Liver (tissue), 3 donors: ENCODE results near the gene PEX14.

Experiments used
- EGR1 ChIP-seq, 2 donors: IDR thresholded peaks; 2 replicates each; pipeline ENCODE4 v1.6.1; 2016 to 2018; ENCODE audit warnings: antibody characterized with exemption in 2 of 2, low read depth in 2 of 2
- GABPA ChIP-seq, 2 donors: IDR thresholded peaks in 1 of 2; conservative IDR thresholded peaks in 1 of 2; 2 replicates each; pipeline ENCODE4 v1.6.1; 2016; ENCODE audit warnings: antibody characterized with exemption in 2 of 2, mild to moderate bottlenecking in 1 of 2, moderate library complexity in 1 of 2
- JUND ChIP-seq, 2 donors: IDR thresholded peaks; 2 replicates each; pipeline ENCODE4 v1.6.1; 2016; ENCODE audit warnings: antibody characterized with exemption in 2 of 2
- RAD21 ChIP-seq, 2 donors: IDR thresholded peaks; 2 replicates each; pipeline ENCODE4 v1.6.1; 2016; ENCODE audit warnings: antibody characterized with exemption in 2 of 2, mild to moderate bottlenecking in 2 of 2
- RXRA ChIP-seq, 2 donors: IDR thresholded peaks; 2 replicates each; pipeline ENCODE4 v1.6.1; 2017 to 2018; ENCODE audit warnings: antibody characterized with exemption in 2 of 2, mild to moderate bottlenecking in 1 of 2
- SP1 ChIP-seq: IDR thresholded peaks from 2 replicates; pipeline ENCODE4 v1.6.1; 2018; ENCODE audit warnings: antibody characterized with exemption, mild to moderate bottlenecking
- TF ChIP-seq, protein P1 (sequence below): fragments of 150-350 bp; IDR thresholded peaks from 2 replicates; pipeline ENCODE4 v1.5.1; 2017; ENCODE audit warnings: improper control_type of control experiment, low read depth, low read length; ENCODE audit not compliant: missing input control
- donor health status: healthy.
- donor health status: healthy.

- TF ChIP-seq, protein P1, sequence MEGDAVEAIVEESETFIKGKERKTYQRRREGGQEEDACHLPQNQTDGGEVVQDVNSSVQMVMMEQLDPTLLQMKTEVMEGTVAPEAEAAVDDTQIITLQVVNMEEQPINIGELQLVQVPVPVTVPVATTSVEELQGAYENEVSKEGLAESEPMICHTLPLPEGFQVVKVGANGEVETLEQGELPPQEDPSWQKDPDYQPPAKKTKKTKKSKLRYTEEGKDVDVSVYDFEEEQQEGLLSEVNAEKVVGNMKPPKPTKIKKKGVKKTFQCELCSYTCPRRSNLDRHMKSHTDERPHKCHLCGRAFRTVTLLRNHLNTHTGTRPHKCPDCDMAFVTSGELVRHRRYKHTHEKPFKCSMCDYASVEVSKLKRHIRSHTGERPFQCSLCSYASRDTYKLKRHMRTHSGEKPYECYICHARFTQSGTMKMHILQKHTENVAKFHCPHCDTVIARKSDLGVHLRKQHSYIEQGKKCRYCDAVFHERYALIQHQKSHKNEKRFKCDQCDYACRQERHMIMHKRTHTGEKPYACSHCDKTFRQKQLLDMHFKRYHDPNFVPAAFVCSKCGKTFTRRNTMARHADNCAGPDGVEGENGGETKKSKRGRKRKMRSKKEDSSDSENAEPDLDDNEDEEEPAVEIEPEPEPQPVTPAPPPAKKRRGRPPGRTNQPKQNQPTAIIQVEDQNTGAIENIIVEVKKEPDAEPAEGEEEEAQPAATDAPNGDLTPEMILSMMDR: no peak
- TF ChIP-seq GABPA (IDR thresholded peaks at IDR 0.05 in 1 of 2, conservative IDR thresholded peaks at IDR 0.05 in 1 of 2): no peak
- no peak for TF ChIP-seq RXRA (IDR thresholded peaks at IDR 0.05)
- no peak for TF ChIP-seq RAD21 (IDR thresholded peaks at IDR 0.05)
- no peak for TF ChIP-seq JUND (IDR thresholded peaks at IDR 0.05)
- no peak for TF ChIP-seq EGR1 (IDR thresholded peaks at IDR 0.05; ENCODE audit: low read depth in 2 of 2)
- no peak for TF ChIP-seq SP1
These were observed 42.9 kb downstream of the PEX14 start for GRCh38 chr1:10517677-10517982.
